ENCODE measurements around the gene DUSP7. TPM values are rescaled to one million over a fixed set of nuclear protein-coding genes. Genes with fewer than 3 reads are reported as not detected.

The DUSP7 gene, protein sequence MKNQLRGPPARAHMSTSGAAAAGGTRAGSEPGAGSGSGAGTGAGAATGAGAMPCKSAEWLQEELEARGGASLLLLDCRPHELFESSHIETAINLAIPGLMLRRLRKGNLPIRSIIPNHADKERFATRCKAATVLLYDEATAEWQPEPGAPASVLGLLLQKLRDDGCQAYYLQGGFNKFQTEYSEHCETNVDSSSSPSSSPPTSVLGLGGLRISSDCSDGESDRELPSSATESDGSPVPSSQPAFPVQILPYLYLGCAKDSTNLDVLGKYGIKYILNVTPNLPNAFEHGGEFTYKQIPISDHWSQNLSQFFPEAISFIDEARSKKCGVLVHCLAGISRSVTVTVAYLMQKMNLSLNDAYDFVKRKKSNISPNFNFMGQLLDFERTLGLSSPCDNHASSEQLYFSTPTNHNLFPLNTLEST
- total RNA-seq: 10 to 100 TPM; 54.6 to 96.3 (median 79.2) TPM

DNA sequence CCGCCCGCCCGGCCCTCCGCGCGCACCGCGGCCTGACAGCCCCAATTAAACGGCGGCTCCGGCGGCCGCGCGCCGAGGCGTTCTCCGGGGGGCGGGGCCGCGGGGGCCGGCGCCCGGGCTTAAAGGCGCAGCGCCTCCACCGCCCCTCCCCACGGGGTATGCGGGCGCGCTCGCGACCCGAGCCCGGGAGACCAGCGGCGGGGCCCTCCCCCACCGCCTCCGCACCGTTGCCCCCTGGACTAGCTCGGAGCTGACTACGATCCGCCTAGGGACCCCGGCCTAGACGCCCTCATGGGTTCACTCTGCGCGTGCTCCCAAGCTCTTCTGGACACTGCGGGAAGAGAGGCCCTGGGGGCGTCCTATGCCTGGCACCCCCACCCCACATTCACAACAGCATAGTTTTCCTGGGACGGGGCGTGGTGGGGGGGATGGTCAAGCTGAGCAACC is at the start of gene DUSP7:
Gene DUSP7, minus strand, starts transcription at position 51 of the 447 bp plus-strand sequence. CDS start 205 bp downstream, outside the sequence.
- peak within 1 kb of the TSS; percentile 64 for H3K4me3 ChIP-seq (ENCODE audit: low read depth, poor library complexity, severe bottlenecking)
- TF ChIP-seq, protein P1, sequence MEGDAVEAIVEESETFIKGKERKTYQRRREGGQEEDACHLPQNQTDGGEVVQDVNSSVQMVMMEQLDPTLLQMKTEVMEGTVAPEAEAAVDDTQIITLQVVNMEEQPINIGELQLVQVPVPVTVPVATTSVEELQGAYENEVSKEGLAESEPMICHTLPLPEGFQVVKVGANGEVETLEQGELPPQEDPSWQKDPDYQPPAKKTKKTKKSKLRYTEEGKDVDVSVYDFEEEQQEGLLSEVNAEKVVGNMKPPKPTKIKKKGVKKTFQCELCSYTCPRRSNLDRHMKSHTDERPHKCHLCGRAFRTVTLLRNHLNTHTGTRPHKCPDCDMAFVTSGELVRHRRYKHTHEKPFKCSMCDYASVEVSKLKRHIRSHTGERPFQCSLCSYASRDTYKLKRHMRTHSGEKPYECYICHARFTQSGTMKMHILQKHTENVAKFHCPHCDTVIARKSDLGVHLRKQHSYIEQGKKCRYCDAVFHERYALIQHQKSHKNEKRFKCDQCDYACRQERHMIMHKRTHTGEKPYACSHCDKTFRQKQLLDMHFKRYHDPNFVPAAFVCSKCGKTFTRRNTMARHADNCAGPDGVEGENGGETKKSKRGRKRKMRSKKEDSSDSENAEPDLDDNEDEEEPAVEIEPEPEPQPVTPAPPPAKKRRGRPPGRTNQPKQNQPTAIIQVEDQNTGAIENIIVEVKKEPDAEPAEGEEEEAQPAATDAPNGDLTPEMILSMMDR (IDR thresholded peaks at IDR 0.05): no peak
- TF ChIP-seq POLR2A (IDR thresholded peaks at IDR 0.05): no peak
- intact Hi-C loops (cut with DNase I; ENCODE audit: low total_unique reads): no loop called here
- peak in 1 of 2 donors; percentile 93 for DNase-seq (ENCODE audit: low spot score in 2 of 2)
- WGBS, 2 donors: 2% methylated on average over 7 to 12 of the region's 51 CpGs

- TF ChIP-seq POLR2A (IDR thresholded peaks at IDR 0.05): no peak
- TF ChIP-seq, protein P1 (IDR thresholded peaks at IDR 0.05): no peak
- no peak overlapping the region for H3K4me3 ChIP-seq (ENCODE audit: low read depth, poor library complexity, severe bottlenecking)
- intact Hi-C loops (cut with DNase I; ENCODE audit: low total_unique reads): no loop called here
- 92 to 93% methylated on average over 10 of the region's 10 CpGs for WGBS, 2 donors
- no peak for DNase-seq (ENCODE audit: low spot score in 2 of 2)
These were observed 48.6 kb upstream of the DUSP7 start for GRCh38 chr3:52104684-52105640.

DNA sequence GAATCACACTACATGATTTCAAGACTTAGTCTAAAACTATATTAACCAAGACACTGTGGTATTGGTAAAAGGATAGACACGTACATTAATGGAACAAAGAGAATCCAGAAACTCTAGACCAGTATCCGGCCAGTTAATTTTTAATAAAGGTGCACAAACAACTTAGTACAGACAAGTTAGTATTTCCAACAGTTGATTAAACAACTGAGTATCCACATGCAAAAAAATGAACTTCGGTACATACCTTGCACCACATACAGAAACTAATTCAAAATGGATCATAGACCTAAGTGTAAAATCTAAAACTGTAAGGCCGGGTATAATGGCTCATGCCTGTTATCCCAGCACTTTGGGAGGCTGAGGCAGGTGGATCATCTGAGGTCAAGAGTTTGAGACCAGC is 46.6 kb upstream of the DUSP7 start:
- no peak overlapping the region for H3K4me3 ChIP-seq (ENCODE audit: low read depth, poor library complexity, severe bottlenecking)
- 96 to 98% methylated on average over 4 of the region's 4 CpGs for WGBS, 2 donors
- DNase-seq (ENCODE audit: low spot score in 2 of 2): no peak
- intact Hi-C loops (cut with DNase I; ENCODE audit: low total_unique reads): no loop called here
- TF ChIP-seq POLR2A (IDR thresholded peaks at IDR 0.05): no peak
- TF ChIP-seq, protein P1 (IDR thresholded peaks at IDR 0.05): no peak

- intact Hi-C loops (cut with DNase I; ENCODE audit: low total_unique reads): no loop called here
- H3K4me3 ChIP-seq (ENCODE audit: low read depth, poor library complexity, severe bottlenecking): no peak overlapping the region
- 78 to 86% methylated on average over 3 of the region's 3 CpGs for WGBS, 2 donors
- TF ChIP-seq, protein P1 (IDR thresholded peaks at IDR 0.05): no peak
- no peak for TF ChIP-seq POLR2A (IDR thresholded peaks at IDR 0.05)
- no peak for DNase-seq (ENCODE audit: low spot score in 2 of 2)
These were observed 42.6 kb upstream of the DUSP7 start for GRCh38 chr3:52099001-52099401.

DNA sequence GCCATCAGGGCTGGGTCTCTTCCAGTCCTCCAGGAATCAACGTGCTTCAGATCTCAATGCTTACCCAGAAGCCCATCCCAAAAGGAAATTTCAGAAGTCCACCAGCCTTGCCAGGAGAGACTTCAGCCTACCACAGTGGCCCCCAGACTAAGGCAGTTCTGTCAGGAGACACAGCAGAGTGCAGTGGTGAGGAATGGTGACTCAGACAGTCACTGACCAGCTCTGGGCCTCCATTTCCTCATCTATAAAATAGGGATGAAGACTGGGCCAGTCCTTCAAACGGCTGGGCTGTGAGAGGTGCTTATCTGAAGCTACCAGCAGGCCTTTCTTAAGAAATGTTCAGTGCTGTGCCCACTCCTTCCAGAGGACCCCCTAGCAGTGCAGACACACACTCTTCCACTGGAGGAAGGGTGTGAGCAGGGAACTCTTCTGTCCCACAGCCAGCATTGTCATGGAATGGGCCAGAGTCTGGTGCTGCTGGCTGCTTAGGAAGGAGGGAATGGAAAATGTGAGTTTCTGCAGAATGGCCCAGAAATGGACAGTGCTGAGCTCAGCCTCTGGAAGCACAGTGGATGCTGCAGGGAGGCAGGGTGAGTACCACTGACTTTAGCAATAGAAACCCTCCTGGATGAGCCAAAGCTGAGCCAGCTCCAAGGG is 41.6 kb upstream of the DUSP7 start:
- TF ChIP-seq, protein P1 (IDR thresholded peaks at IDR 0.05): no peak
- TF ChIP-seq POLR2A (IDR thresholded peaks at IDR 0.05): no peak
- WGBS, 2 donors: 79 to 96% methylated on average over 2 of the region's 2 CpGs
- no peak for DNase-seq (ENCODE audit: low spot score in 2 of 2)
- intact Hi-C loops (cut with DNase I; ENCODE audit: low total_unique reads): no loop called here
- no peak overlapping the region for H3K4me3 ChIP-seq (ENCODE audit: low read depth, poor library complexity, severe bottlenecking)

Measured in lower leg skin (tissue), 4 donors.